SH-SY5Y (cell line): ENCODE measurements around the gene SLC25A36.

Source experiments
- GATA2 ChIP-seq: IDR thresholded peaks from 2 replicates; pipeline ENCODE4 v1.6.1; 2011; ENCODE audit warnings: mild to moderate bottlenecking, low read depth, low read length
- GATA3 ChIP-seq: IDR thresholded peaks from 2 replicates; pipeline ENCODE4 v1.6.1; 2011; ENCODE audit warnings: low read depth, mild to moderate bottlenecking, low read length, moderate library complexity

DNA sequence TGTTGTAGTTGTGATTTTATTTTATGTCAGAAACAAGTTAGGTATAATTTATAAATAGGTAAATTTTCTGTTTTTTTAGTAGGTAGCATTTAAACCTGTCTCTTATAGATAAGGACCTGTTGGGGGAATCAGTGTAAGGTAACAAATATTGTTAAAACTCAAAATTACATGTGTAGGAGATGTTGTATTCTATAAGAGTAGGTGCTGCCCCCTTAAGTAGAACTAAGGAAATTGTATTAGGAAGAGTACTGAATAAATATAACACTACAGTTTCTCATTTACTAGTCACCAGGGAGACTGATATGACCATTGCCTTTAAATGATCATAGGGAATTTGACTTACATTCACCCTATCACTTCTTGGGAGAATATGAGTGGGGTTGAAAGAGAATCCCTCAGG lies 31.2 kb downstream of the SLC25A36 start:
- TF ChIP-seq GATA2 (no peak), GATA3 (no peak)
